ENCODE data around the gene SBNO1.
A peak's percentile ranks its signal among the peaks of the same experiment; 100 is the strongest.
"Not testable (repeated sequence)": the region's sequence is repeated elsewhere in the genome, so short reads cannot be mapped to it uniquely, and the experiment has no call there.

Gene SBNO1

DNA sequence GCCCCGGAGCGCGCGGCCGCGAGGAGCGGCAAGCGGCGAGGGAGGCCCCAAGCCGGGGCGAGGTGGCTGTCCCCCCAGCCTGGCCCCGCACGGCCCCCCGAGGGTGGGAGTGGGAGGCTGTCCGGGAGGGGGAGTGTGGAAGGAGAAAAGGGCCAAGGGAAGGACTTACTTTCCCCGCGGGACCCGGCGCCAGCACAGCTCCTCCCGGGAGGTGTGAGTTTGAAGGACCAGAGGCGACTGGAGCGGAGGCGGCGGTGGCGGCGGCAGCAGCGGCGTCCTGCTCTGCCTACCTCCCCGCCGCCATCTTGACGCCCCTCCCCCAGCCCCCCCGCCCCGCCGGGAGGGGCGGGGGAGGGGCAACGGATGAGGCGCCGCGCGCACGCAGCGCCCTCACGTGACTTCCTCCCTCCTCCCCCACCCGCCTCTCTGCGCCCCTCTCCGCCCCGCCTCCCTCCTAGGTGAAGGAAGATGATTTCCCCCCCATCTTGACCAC lies at the start of gene SBNO1:
Gene SBNO1, minus strand, starts transcription at position 316 of the 493 bp plus-strand sequence. CDS start 14,406 bp downstream, outside the sequence.
- no peaks in the 10 kb centered on the region for H3K9me3 ChIP-seq (ENCODE audit: control insufficient read depth, insufficient read depth, low read depth, low read length)
- no peaks in the 10 kb centered on the region; the same call in 1 of the 2 replicates for H3K36me3 ChIP-seq (ENCODE audit: control insufficient read depth, insufficient read depth, low read length)
- no peaks in the 10 kb centered on the region for H3K27me3 ChIP-seq (ENCODE audit: control insufficient read depth, insufficient read depth, low read length)
- peak within 1 kb of the TSS; percentile 99 for H3K4me3 ChIP-seq (ENCODE audit: low read depth, low read length)
- peak within 1 kb of the TSS; percentile 95 for H3K27ac ChIP-seq (ENCODE audit: low read depth, low read length)
- peak within 1 kb of the TSS; percentile 95 for H3K9ac ChIP-seq (ENCODE audit: low read length)
- peaks cover 3% of the 10 kb centered on the region; the same call in 1 of the 2 replicates for H3K4me1 ChIP-seq (ENCODE audit: control insufficient read depth, insufficient read depth, low read length)

DNA sequence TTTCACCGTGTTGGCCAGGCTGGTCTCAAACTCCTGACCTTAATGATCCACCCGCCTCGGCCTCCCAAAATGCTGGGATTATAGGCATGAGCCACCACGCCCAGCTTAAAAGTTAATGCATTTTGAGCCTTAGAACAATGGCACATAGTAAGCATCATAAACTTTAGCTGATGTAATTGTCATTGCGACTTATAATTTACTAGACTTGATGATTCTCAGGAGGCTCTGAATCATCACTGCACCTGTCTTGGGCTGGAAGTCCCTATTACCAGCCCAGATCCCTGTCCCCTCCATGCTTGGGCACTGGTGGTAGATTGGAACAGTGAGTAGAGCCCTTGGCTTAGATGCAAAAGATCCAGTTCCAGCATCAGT lies 45.4 kb upstream of the SBNO1 start:
- peaks cover 30% of the 10 kb centered on the region for H3K36me3 ChIP-seq (ENCODE audit: control insufficient read depth, insufficient read depth, low read length)

DNA sequence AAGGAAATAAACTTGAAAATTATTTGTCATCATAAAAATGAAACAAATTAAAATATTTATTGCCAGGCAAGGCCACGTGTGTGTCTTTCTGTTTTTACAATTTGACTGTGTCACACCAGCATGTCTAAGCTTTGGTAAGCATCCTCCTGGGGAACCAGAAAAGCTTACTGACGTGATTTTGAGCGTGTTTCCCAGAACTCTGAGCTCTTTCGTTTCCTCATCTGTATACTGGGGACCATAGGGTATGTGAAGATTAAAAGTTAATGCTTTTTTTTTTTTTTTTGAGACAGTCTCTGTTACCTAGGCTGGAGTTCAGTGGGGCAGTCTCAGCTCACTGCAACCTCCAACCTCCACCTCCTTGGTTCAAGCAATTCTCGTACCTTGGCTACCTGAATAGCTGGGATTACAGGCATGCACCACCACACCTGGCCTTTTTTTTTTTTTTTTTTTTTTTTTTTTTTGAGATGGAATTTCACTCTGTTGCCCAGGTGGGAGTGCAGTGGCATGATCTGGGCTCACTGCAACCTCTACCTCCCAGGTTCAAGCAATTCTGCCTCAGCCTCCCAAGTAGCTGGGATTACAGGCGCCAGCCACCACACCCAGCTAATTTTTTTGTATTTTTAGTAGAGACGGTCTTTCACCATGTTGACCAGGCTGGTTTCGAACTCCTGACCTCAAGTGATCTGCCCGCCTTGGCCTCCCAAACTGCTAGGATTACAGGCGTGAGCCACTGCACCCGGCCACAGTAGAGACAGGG lies 44.8 kb upstream of the SBNO1 start:
- not testable (repeated sequence) for H3K27ac ChIP-seq (ENCODE audit: low read depth, low read length); H3K9ac ChIP-seq (ENCODE audit: low read length); H3K27me3 ChIP-seq (ENCODE audit: control insufficient read depth, insufficient read depth, low read length); H3K4me1 ChIP-seq (ENCODE audit: control insufficient read depth, insufficient read depth, low read length); H3K4me3 ChIP-seq (ENCODE audit: low read depth, low read length); H3K9me3 ChIP-seq (ENCODE audit: control insufficient read depth, insufficient read depth, low read depth, low read length)
- H3K36me3 ChIP-seq (ENCODE audit: control insufficient read depth, insufficient read depth, low read length) = peaks cover 36% of the 10 kb centered on the region

More for the DNA sequence above, 45.4 kb upstream of the SBNO1 start:
- Histone ChIP-seq H3K27me3 (ENCODE audit: control insufficient read depth, insufficient read depth, low read length) (no peaks in the 10 kb centered on the region), H3K4me3 (ENCODE audit: low read depth, low read length) (no peak overlapping the region), H3K27ac (ENCODE audit: low read depth, low read length) (no peak overlapping the region), H3K4me1 (ENCODE audit: control insufficient read depth, insufficient read depth, low read length) (no peaks in the 10 kb centered on the region), H3K9me3 (ENCODE audit: control insufficient read depth, insufficient read depth, low read depth, low read length) (no peaks in the 10 kb centered on the region), H3K9ac (ENCODE audit: low read length) (no peak overlapping the region)

DNA sequence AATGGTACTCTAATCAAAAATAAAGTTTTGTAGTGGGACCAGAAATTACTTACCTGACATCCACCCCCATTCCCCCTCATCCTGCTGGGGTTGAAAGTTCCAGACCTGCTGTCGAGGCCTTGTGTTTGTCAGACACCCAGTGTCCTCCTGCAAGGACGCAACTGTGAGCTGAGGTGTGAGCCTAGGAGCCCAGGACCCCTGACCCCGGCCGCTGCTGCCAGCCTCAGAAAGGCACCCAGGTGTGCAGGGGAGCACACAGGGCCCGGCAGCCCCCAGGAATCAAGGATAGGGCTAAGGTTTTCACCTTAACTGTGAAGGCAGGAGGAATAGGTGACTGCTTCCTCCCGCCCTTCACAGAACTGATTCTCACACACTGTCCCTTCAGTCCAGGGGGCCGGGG lies 44.0 kb upstream of the SBNO1 start:
- peaks cover 44% of the 10 kb centered on the region for H3K36me3 ChIP-seq (ENCODE audit: control insufficient read depth, insufficient read depth, low read length)
- not testable (repeated sequence) for H3K9ac ChIP-seq (ENCODE audit: low read length)

DNA sequence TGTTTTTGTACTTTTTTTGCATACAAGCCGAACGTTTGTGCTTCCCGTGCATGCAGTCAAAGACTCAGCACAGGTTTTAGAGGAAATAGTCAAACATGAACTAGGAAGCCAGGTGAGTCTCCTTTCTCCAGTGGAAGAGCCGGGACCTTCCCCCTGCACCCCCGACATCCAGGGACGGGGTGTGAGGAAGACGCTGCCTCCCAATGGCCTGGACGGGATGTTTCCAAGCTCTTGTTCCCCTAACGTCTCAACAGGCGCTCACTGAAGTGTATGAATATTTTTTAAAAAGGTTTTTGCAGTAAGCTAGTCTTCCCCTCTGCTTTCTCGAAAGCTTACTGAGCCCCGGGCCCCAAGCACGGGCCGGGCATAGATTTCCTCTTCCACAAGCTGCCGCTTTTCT lies 43.3 kb upstream of the SBNO1 start:
- H3K27ac ChIP-seq (ENCODE audit: low read depth, low read length); H3K4me1 ChIP-seq (ENCODE audit: control insufficient read depth, insufficient read depth, low read length); H3K9me3 ChIP-seq (ENCODE audit: control insufficient read depth, insufficient read depth, low read depth, low read length); H3K4me3 ChIP-seq (ENCODE audit: low read depth, low read length); H3K27me3 ChIP-seq (ENCODE audit: control insufficient read depth, insufficient read depth, low read length); H3K9ac ChIP-seq (ENCODE audit: low read length): not testable (repeated sequence)
- peaks cover 51% of the 10 kb centered on the region for H3K36me3 ChIP-seq (ENCODE audit: control insufficient read depth, insufficient read depth, low read length)

More for the DNA sequence above, 44.0 kb upstream of the SBNO1 start:
- H3K27ac ChIP-seq (ENCODE audit: low read depth, low read length); H3K9me3 ChIP-seq (ENCODE audit: control insufficient read depth, insufficient read depth, low read depth, low read length); H3K4me1 ChIP-seq (ENCODE audit: control insufficient read depth, insufficient read depth, low read length); H3K27me3 ChIP-seq (ENCODE audit: control insufficient read depth, insufficient read depth, low read length); H3K4me3 ChIP-seq (ENCODE audit: low read depth, low read length): not testable (repeated sequence)

DNA sequence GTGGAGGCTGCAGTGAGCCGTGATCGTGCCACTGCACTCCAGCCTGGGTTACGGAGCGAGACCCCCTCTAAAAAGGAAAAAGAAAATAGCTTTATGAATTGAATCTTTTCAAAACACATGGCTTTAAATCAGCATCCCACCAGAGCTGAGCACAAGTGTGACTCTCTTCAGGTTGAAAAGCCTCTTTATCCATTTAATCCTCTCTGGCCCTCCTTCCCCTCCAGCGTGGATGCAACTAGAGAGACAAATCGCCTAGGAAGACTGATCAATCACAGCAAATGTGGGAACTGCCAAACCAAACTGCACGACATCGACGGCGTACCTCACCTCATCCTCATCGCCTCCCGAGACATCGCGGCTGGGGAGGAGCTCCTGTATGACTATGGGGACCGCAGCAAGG lies 42.6 kb upstream of the SBNO1 start:
- H3K36me3 ChIP-seq (ENCODE audit: control insufficient read depth, insufficient read depth, low read length) = peaks cover 58% of the 10 kb centered on the region
- not testable (repeated sequence) for H3K9me3 ChIP-seq (ENCODE audit: control insufficient read depth, insufficient read depth, low read depth, low read length); H3K27ac ChIP-seq (ENCODE audit: low read depth, low read length); H3K4me1 ChIP-seq (ENCODE audit: control insufficient read depth, insufficient read depth, low read length); H3K4me3 ChIP-seq (ENCODE audit: low read depth, low read length); H3K9ac ChIP-seq (ENCODE audit: low read length)
- H3K27me3 ChIP-seq (ENCODE audit: control insufficient read depth, insufficient read depth, low read length) = peaks cover 13% of the 10 kb centered on the region

DNA sequence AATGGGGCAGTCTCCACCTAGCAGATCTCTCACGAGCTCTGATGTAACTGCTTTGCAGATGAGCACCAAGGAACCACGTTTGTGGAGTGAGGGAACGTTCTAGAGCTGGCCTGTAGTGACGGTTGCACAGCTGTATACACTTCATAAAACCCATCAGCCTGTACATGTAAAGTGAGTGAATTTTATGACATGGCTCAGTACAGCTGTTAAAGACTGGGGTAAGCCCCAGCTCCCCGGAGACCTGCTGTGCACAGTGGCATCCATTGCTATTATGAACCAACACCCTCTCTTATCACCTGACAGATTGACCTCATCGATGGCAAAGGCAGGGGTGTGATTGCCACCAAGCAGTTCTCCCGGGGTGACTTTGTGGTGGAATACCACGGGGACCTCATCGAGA lies 39.9 kb upstream of the SBNO1 start:
- Histone ChIP-seq H3K9ac (ENCODE audit: low read length) (no peak overlapping the region), H3K9me3 (ENCODE audit: control insufficient read depth, insufficient read depth, low read depth, low read length) (no peaks in the 10 kb centered on the region), H3K36me3 (ENCODE audit: control insufficient read depth, insufficient read depth, low read length) (peaks cover 59% of the 10 kb centered on the region), H3K27me3 (ENCODE audit: control insufficient read depth, insufficient read depth, low read length) (peaks cover 18% of the 10 kb centered on the region), H3K4me3 (ENCODE audit: low read depth, low read length) (no peak overlapping the region), H3K4me1 (ENCODE audit: control insufficient read depth, insufficient read depth, low read length) (peaks cover 8% of the 10 kb centered on the region), H3K27ac (ENCODE audit: low read depth, low read length) (no peak overlapping the region)

DNA sequence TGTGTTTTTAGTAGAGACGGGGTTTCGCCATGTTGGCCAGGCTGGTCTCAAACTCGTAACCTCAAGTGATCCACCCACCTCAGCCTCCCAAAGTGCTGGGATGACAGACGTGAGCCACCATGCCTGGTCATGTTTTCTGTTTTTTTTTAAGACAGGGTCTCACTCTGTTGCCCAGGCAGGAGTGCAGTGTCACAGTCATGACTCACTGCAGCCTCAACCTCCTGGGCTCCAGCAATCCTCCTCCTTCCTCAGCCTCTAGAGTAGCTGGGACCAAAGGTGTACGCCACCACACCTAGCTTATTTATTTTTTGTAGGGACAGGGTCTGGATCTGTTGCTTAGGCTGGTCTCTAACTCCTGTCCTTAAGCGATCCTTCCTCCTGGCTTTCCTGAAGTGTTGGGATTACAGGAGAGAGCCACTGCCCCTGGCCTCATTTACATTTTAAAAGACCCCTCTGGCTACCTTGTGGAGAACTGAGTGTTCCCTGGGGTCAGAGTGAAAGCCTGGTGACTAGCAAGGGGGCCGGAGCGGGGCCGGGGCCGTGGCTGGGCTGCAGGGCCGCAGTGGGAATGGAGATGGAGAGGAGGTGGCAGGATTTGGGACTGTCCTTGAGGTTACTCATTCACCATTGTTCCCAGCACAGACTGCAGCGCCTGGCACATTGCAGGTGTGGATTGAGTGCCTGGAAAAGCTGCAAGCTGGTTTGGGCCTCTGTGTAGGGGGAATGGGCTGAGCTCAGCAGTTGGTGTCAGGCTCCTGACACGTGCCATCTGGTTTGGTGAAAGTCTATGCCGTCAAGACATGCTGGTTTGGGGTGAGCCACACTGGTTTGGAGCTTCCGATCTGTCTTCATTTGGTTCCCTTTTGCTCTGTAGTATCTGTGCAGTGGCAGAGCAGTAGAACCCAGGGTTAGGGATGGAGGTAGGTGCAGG lies 37.4 kb upstream of the SBNO1 start:
- no peak overlapping the region for H3K4me3 ChIP-seq (ENCODE audit: low read depth, low read length)
- H3K27me3 ChIP-seq (ENCODE audit: control insufficient read depth, insufficient read depth, low read length) = peaks cover 20% of the 10 kb centered on the region
- peaks cover 8% of the 10 kb centered on the region for H3K4me1 ChIP-seq (ENCODE audit: control insufficient read depth, insufficient read depth, low read length)
- H3K9ac ChIP-seq (ENCODE audit: low read length) = no peak overlapping the region
- no peaks in the 10 kb centered on the region for H3K9me3 ChIP-seq (ENCODE audit: control insufficient read depth, insufficient read depth, low read depth, low read length)
- H3K27ac ChIP-seq (ENCODE audit: low read depth, low read length) = no peak overlapping the region
- H3K36me3 ChIP-seq (ENCODE audit: control insufficient read depth, insufficient read depth, low read length) = peaks cover 66% of the 10 kb centered on the region

DNA sequence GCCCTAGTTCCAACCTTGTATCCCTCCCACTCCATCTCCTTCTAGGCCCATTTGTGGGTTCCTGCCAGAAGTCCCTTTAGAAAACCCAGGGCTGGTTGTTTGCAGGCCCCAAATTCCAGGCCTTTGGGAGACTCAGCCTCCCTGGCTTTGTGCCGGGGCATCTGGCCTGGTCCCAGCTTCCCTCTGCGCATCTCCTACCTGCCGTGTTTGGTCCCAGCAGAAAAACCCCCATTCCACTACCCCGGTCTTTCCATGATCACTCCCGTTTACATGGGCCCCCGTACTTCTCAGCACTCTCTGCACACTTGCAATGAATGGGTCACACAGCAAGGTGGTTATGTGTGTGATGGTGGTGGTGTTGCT lies 34.6 kb upstream of the SBNO1 start:
- Histone ChIP-seq H3K9ac (ENCODE audit: low read length) (no peak overlapping the region), H3K4me1 (ENCODE audit: control insufficient read depth, insufficient read depth, low read length) (peaks cover 8% of the 10 kb centered on the region), H3K36me3 (ENCODE audit: control insufficient read depth, insufficient read depth, low read length) (peaks cover 65% of the 10 kb centered on the region), H3K9me3 (ENCODE audit: control insufficient read depth, insufficient read depth, low read depth, low read length) (no peaks in the 10 kb centered on the region), H3K27ac (ENCODE audit: low read depth, low read length) (no peak overlapping the region), H3K27me3 (ENCODE audit: control insufficient read depth, insufficient read depth, low read length) (peaks cover 20% of the 10 kb centered on the region), H3K4me3 (ENCODE audit: low read depth, low read length) (no peak overlapping the region)

DNA sequence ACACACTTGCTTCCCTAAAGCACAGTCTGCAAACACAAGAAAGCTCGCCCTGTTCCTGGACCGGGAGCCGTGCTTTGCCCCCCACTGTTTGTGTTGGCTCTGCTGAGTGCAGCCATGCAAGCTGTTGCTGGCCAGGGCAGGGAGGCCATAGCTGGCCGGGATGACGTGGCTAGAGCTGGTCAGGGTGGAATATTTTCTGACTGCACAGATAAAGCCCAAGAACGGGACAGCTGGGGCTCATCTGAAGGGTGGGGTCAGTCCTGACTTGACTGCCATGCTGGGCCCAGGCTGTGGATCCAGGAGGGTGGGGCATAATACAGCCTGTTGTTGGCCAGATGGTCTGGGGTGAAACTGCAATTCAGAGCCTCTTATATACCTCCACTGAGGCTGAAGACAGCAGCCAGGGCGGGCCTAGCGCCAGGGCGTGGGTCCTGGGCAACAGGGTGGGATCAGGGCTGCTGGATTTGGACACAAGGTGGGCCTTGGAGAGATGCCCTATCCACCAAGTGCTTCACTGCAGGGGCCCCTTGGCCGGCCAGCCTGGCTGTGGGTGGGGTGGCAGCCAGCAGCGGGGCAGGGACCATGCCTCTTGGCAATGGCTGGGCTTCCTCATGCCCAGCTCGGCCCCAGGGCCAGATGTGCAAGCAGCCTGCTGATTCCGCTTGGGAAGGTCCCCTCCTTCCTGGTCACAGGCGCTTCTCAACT lies 34.1 kb upstream of the SBNO1 start:
- peaks cover 61% of the 10 kb centered on the region for H3K36me3 ChIP-seq (ENCODE audit: control insufficient read depth, insufficient read depth, low read length)
- no peak overlapping the region for H3K27ac ChIP-seq (ENCODE audit: low read depth, low read length)
- H3K27me3 ChIP-seq (ENCODE audit: control insufficient read depth, insufficient read depth, low read length) = peaks cover 20% of the 10 kb centered on the region
- H3K4me1 ChIP-seq (ENCODE audit: control insufficient read depth, insufficient read depth, low read length) = peaks cover 8% of the 10 kb centered on the region
- H3K9me3 ChIP-seq (ENCODE audit: control insufficient read depth, insufficient read depth, low read depth, low read length) = no peaks in the 10 kb centered on the region
- H3K4me3 ChIP-seq (ENCODE audit: low read depth, low read length) = no peak overlapping the region
- no peak overlapping the region for H3K9ac ChIP-seq (ENCODE audit: low read length)

All from HUES6 (cell line).